Panc1 (cell line): ENCODE data around the gene STXBP4. TPM values are rescaled to one million over a fixed set of nuclear protein-coding genes. Genes with fewer than 3 reads are reported as not detected.

Experiments
- ATAC-seq: fragments of 200-7000 bp; cut with Tn5 transposase; 2 replicates; pipeline ENCODE4 v1.9.1; 2020; ENCODE audit warnings: mild to moderate bottlenecking, moderate library complexity
- Bru-seq: library from RNA; stranded (reverse); fragments of 400-500 nt; gene quantifications from one replicate; lab custom pipeline; 2021; lab: Mats Ljungman, UMichigan
- BruChase-seq, 2 experiments: library from RNA; stranded (reverse); fragments of 400-500 nt; gene quantifications; one replicate each; lab custom pipeline; 2021; lab: Mats Ljungman, UMichigan
- BruUV-seq: library from RNA; stranded (reverse); fragments of 400-500 nt; replicated peaks from 2 replicates; lab custom pipeline; 2021; lab: Mats Ljungman, UMichigan
- CTCF ChIA-PET: fragments of 300-600 bp; sonication (Branson Sonifier 250); formaldehyde crosslinking; loops from one replicate; lab custom pipeline; 2022; ENCODE audit warnings: antibody characterized with exemption; lab: Charles Lee
- POLR2A ChIA-PET: fragments of 300-600 bp; sonication (Branson Sonifier 250); formaldehyde crosslinking; loops from one replicate; lab custom pipeline; 2022; ENCODE audit warnings: antibody characterized with exemption; lab: Charles Lee
- DNase-seq: peaks from one replicate; pipeline ENCODE4 v3.0.0-alpha.2; 2010; ENCODE audit warnings: low read depth, low spot score
- H3K27ac ChIP-seq: 2 replicates; pipeline ENCODE4 v1.5.1; 2011; ENCODE audit warnings: mild to moderate bottlenecking, low read length, inconsistent platforms
- H3K27me3 ChIP-seq: fragments of 200-500 bp; sonication (Bioruptor generic); 2 replicates; pipeline ENCODE4 v1.6.0; 2014; ENCODE audit warnings: low read length, inconsistent platforms; ENCODE audit not compliant: control insufficient read depth, insufficient read depth
- H3K36me3 ChIP-seq: fragments of 200-500 bp; sonication (Bioruptor generic); 2 replicates; pipeline ENCODE4 v1.5.1; 2014; ENCODE audit warnings: inconsistent platforms, mild to moderate bottlenecking, low read length, moderate library complexity; ENCODE audit not compliant: control insufficient read depth, insufficient read depth
- H3K4me1 ChIP-seq: 2 replicates; pipeline ENCODE4 v1.5.1; 2011; ENCODE audit warnings: inconsistent platforms, mild to moderate bottlenecking, low read length, moderate library complexity; ENCODE audit not compliant: control insufficient read depth, insufficient read depth
- H3K4me3 ChIP-seq, 2 experiments: 2 replicates each; pipeline ENCODE4 v1.5.1; 2011 to 2012; ENCODE audit warnings: low read depth in 2 of 2, low read length in 2 of 2, mild to moderate bottlenecking in 2 of 2, inconsistent platforms in 1 of 2, moderate library complexity in 1 of 2
- H3K9me3 ChIP-seq: fragments of 200-500 bp; sonication (Bioruptor generic); 2 replicates; pipeline ENCODE4 v1.5.1; 2014; ENCODE audit warnings: low read depth, mild to moderate bottlenecking, inconsistent platforms, low read length, moderate library complexity; ENCODE audit not compliant: control insufficient read depth, insufficient read depth
- POLR2AphosphoS5 ChIP-seq: IDR thresholded peaks from 2 replicates; pipeline ENCODE4 v1.6.1; 2012; ENCODE audit warnings: mild to moderate bottlenecking, low read depth, low read length, moderate library complexity
- REST ChIP-seq, 2 experiments: IDR thresholded peaks; 2 replicates each; pipeline ENCODE4 v1.6.1; 2011 to 2012; ENCODE audit warnings: low read depth in 2 of 2, control low read depth in 1 of 2, low read length in 1 of 2, mild to moderate bottlenecking in 1 of 2, moderate library complexity in 1 of 2; ENCODE audit not compliant: insufficient read depth in 1 of 2
- SIN3A ChIP-seq: IDR thresholded peaks from 2 replicates; pipeline ENCODE4 v1.6.1; 2012; ENCODE audit warnings: low read depth, mild to moderate bottlenecking, low read length, moderate library complexity, borderline replicate concordance; ENCODE audit not compliant: insufficient read depth
- TCF7L2 ChIP-seq: IDR thresholded peaks from 2 replicates; pipeline ENCODE4 v1.6.1; 2011; ENCODE audit warnings: mild to moderate bottlenecking, low read depth, low read length, inconsistent platforms
- in situ Hi-C: cut with HindIII; loops from 2 replicates; pipeline ENCODE4 v1.10.0; 2016; ENCODE audit warnings: low sequenced_read_pairs, low pct_unique_long_range_greater_than_20kb
- intact Hi-C: fragments of 100-400 bp; cut with micrococcal nuclease; formaldehyde crosslinking; loops from one replicate; pipeline ENCODE4 v1.10.0; 2022; ENCODE audit not compliant: unreplicated experiment
- long read RNA-seq: library from polyadenylated mRNA; unstranded; transcript quantifications from one replicate; pipeline ENCODE4 v2.0.0, GENCODE V29; 2021; ENCODE audit not compliant: unreplicated experiment
- polyA plus RNA-seq: library from polyadenylated mRNA; unstranded; fragments of >200 nt; gene quantifications from one replicate; pipeline ENCODE4 v1.2.1, GENCODE V29; 2012; ENCODE audit warnings: missing spikeins; ENCODE audit not compliant: insufficient read length
- total RNA-seq: library from RNA; stranded (reverse); gene quantifications from one replicate; pipeline ENCODE4 v1.2.1, GENCODE V29; 2021; ENCODE audit not compliant: unreplicated experiment
- TF ChIP-seq, protein P1 (sequence below): fragments of 450-650 bp; IDR thresholded peaks from 2 replicates; pipeline ENCODE4 v1.5.1; 2017; ENCODE audit warnings: mild to moderate bottlenecking

The STXBP4 gene, protein sequence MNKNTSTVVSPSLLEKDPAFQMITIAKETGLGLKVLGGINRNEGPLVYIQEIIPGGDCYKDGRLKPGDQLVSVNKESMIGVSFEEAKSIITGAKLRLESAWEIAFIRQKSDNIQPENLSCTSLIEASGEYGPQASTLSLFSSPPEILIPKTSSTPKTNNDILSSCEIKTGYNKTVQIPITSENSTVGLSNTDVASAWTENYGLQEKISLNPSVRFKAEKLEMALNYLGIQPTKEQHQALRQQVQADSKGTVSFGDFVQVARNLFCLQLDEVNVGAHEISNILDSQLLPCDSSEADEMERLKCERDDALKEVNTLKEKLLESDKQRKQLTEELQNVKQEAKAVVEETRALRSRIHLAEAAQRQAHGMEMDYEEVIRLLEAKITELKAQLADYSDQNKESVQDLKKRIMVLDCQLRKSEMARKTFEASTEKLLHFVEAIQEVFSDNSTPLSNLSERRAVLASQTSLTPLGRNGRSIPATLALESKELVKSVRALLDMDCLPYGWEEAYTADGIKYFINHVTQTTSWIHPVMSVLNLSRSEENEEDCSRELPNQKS
- total RNA-seq, result 12.8 TPM
- polyA plus RNA-seq, result 3.3 TPM
- Bru-seq, nascent RNA, result percentile 66 among the genes with signal in this experiment
- percentile 63 among the genes with signal in this experiment for BruChase-seq, experiment 1, labeled RNA remaining after a 2-hour chase
- percentile 62 among the genes with signal in this experiment for BruChase-seq, experiment 2, labeled RNA remaining after a 6-hour chase
- long read RNA-seq, full-length matches to known transcripts, result 1 of 21 reads
- long read RNA-seq, partial matches to known transcripts, result 9 of 21 reads
- long read RNA-seq, other reads (novel, unspliced or antisense), result 11 of 21 reads

- intact Hi-C loops (no loop called here), in situ Hi-C loops (no loop called here)
- DNase-seq (peak; percentile 87), ATAC-seq (peak; percentile 100)
- H3K4me1 ChIP-seq, result peaks cover 28% of the 10 kb centered on the region
- H3K4me3 ChIP-seq, result peak within 1 kb of the TSS; percentile 93 to 99
- H3K27ac ChIP-seq, result peak within 1 kb of the TSS; percentile 99
- TF ChIP-seq TCF7L2, result peak; percentile 32; the same call in 1 of the 2 replicates
- TF ChIP-seq, protein P1, sequence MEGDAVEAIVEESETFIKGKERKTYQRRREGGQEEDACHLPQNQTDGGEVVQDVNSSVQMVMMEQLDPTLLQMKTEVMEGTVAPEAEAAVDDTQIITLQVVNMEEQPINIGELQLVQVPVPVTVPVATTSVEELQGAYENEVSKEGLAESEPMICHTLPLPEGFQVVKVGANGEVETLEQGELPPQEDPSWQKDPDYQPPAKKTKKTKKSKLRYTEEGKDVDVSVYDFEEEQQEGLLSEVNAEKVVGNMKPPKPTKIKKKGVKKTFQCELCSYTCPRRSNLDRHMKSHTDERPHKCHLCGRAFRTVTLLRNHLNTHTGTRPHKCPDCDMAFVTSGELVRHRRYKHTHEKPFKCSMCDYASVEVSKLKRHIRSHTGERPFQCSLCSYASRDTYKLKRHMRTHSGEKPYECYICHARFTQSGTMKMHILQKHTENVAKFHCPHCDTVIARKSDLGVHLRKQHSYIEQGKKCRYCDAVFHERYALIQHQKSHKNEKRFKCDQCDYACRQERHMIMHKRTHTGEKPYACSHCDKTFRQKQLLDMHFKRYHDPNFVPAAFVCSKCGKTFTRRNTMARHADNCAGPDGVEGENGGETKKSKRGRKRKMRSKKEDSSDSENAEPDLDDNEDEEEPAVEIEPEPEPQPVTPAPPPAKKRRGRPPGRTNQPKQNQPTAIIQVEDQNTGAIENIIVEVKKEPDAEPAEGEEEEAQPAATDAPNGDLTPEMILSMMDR, result peak; percentile 76
- TF ChIP-seq POLR2AphosphoS5, result peak; percentile 98
- peak in 1 of 2 experiments; percentile 73; a peak in 1 of 4 replicates for TF ChIP-seq REST (IDR thresholded peaks at IDR 0.05; ENCODE audit: insufficient read depth in 1 of 2, low read depth in 2 of 2, low read length in 1 of 2)
- TF ChIP-seq SIN3A, result peak; percentile 96
- H3K36me3 ChIP-seq, result peaks cover 25% of the 10 kb centered on the region
- no TSS peak for BruUV-seq
- ChIA-PET POLR2A (no interaction called here), CTCF (no interaction called here)
- H3K27me3 ChIP-seq, result no peaks in the 10 kb centered on the region
- no peaks in the 10 kb centered on the region for H3K9me3 ChIP-seq
Measured at GRCh38 chr17:54968262-54968987, at the start of gene STXBP4, which contains the start of gene COX11. STXBP4 (plus strand) TSS chr17:54968765; CDS start chr17:54986220, 17,455 bp downstream. COX11 (minus strand) TSS chr17:54968654; CDS start chr17:54968646, 8 bp downstream.

DNA sequence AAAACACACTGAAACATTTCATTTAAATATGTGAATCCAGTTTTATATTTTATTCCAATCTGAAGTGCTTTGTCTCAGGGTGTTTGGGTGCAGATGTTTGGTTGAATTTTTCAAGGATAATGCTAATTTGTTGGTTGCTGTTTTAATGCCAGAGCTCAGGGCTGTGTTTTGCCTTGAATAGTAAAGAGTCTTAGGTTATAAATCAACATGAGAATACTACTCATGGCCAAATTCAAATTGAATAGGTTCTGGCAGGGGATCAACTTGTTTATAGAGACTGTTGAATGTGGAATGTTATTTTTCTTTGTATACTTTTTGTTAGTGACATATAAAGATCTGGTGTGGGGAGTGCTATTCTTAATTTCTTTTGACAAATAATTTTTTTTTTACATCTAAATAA is 49.1 kb upstream of the STXBP4 start:
- Histone ChIP-seq H3K36me3 (peaks cover 27% of the 10 kb centered on the region), H3K9me3 (peaks cover 16% of the 10 kb centered on the region; the same call in 1 of the 2 replicates), H3K4me3 (no peak overlapping the region), H3K27ac (no peak overlapping the region), H3K4me1 (no peaks in the 10 kb centered on the region), H3K27me3 (no peaks in the 10 kb centered on the region)
- intact Hi-C loops, result no loop called here
- ChIA-PET CTCF (no interaction called here), POLR2A (no interaction called here)
- BruUV-seq, result no TSS peak
- no peak for ATAC-seq
- in situ Hi-C loops, result no loop called here
- DNase-seq, result no peak
- TF ChIP-seq, protein P1, result no peak
- TF ChIP-seq TCF7L2, result no peak
- no peak for TF ChIP-seq REST (IDR thresholded peaks at IDR 0.05; ENCODE audit: insufficient read depth in 1 of 2, low read depth in 2 of 2, low read length in 1 of 2)
- TF ChIP-seq SIN3A, result no peak
- no peak for TF ChIP-seq POLR2AphosphoS5
